Stimulated activated CD8-positive, alpha-beta memory T cell treated with anti-CD3 and anti-CD28 coated beads, Interleukin-2, amount 100 ng/mL, for 1 hour (primary cell): ENCODE measurements around the gene ETNK2.

Source experiments
- DNase-seq, 2 donors: peaks; one replicate each; pipeline ENCODE4 v3.0.0-alpha.2; 2020; ENCODE audit warnings: low read depth in 2 of 2

Gene ETNK2

GRCh38 chr1:204147406-204148383 lies 4.1 kb downstream of the ETNK2 start:
- no peak for DNase-seq

- no peak for DNase-seq
Observed at GRCh38 chr1:204146965-204147364, 4.9 kb downstream of the ETNK2 start.

GRCh38 chr1:204146309-204146708 lies 5.5 kb downstream of the ETNK2 start:
- DNase-seq: no peak

DNA sequence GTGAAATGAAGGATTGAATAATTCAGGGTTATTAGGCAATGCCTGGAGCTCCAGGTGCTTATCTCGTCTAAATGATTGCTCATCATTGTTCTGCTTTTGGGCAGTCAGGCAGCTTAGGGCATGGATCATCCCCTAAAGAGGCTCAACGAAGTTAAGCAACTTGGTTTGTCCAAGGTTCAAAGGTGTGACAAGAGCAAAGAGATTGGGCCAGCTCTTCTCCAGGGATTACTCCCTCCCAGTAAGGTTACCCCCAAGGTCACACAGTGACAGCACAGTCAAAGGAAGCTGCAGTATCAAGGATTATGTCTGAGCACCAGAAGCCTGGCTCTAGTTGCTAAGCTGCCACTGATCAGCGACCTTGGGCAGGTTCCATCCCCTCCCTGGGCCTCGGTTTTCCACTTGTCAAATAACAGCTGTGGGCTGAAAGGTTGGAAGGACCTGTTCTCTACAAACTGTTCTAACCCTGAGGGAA lies 6.8 kb downstream of the ETNK2 start:
- no peak for DNase-seq

- no peak for DNase-seq
Observed at GRCh38 chr1:204143276-204144041, 8.4 kb downstream of the ETNK2 start.

- no peak for DNase-seq
Observed at GRCh38 chr1:204142032-204142974, 9.5 kb downstream of the ETNK2 start.

DNA sequence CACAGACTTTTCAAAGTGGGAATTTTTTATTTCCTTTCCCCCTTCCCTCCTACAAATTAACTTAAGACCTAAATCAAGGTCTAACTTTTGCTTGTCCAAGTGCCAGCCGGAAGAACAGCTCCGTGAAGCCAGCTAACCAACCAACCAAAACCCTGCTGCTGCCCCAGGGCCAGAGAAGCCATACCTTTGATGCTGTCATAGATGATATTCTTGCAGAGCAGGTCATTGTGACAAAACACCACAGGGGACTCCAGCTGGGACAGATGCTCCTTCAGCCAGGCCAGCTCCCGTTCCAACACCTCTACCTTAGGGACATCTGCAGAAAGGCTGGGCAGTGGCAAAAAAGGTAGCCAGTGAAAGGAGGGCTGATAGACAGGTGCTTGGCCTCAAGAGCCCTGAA lies 10.7 kb downstream of the ETNK2 start:
- DNase-seq: no peak

- DNase-seq: no peak
Observed at GRCh38 chr1:204139952-204140351, 11.9 kb downstream of the ETNK2 start.

- DNase-seq: no peak
Observed at GRCh38 chr1:204139088-204139487, 12.8 kb downstream of the ETNK2 start.

DNA sequence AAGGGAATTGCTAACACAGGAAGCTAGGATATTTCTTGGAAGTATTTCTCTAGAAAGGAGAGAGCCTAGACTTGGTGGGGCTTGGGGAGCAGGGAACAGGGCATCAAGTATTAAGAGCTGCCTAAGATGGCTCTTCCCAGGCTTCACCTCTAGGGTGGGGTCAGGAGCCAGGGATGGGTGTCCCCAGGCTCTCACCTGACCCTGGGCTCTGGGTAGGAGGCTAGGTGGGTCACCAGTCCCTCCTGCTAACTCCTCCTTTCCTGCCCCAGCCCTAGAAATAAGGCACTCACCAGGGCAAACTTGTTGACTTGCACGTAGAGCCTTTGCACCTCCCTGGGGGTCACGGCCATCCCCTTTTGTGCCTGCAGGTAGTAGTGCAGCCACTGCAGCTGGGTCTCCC lies 15.0 kb downstream of the ETNK2 start:
- DNase-seq: no peak

- no peak for DNase-seq
Observed at GRCh38 chr1:204134103-204134502, 17.7 kb downstream of the ETNK2 start.

GRCh38 chr1:204132718-204133117 lies 19.1 kb downstream of the ETNK2 start:
- DNase-seq: no peak

DNA sequence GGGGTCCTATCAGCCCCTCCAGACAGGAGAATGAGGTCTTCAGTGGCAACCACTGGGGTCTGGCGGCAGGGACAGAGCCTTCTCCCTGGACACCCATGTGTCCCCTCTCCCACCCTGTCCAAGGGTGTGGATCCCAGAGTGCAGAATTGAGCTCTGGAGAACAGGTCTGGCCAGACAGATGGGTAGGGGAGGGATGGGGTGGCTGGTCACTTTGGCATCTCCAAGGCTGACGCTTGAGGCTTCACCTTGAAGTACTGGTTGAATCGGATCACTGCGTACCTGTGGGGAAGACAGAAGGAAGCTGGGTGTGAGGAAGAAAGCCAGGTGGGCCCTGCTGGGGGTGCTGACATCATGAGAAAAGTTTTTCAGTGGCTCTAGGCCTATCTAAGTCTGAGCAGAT lies 19.9 kb downstream of the ETNK2 start:
- DNase-seq: no peak

DNA sequence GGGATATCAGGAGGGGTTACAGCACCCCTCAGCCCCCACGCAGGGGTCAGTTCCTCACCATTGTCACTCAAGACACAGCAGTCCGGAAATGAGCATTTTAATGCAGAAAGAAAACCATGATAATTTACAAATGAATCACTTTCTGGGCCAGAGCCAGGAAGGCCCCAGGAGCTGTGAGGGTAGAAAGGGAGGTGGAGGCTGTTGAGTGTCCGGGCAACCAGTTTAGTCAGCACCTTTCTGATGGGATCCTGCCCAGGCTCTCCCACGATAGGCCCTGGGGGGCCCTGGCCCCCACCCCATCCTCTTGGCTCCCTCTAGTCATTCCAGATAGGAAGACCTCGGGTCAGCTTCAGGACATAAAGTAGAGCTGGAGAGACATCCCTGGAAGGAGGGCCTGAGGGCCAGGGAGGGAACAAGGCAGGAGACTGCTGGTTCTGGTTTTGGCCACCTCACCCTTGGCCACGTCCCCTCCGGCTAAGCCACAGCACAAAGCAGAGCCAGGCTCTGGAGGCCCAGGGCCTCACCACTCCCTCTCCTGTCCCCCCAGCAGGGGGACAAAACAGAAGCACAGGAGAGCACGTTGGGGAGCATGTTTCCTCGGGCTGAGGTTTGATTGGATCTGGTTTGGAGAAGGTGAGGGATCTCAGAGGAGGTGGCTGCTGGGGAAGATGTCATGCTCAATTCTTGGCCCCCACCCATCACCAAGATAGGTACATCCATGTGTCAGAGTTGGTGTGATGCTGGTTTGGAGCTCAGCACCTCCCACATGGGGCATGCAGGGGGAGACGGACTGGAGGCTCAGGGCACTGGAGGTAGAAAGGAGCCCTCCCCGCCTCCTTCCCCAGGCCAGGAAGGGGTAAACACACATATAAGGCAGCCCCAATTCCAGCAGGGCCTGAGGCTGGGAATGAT lies 20.6 kb downstream of the ETNK2 start:
- no peak for DNase-seq

GRCh38 chr1:204130178-204130577 lies 21.7 kb downstream of the ETNK2 start:
- no peak for DNase-seq

DNA sequence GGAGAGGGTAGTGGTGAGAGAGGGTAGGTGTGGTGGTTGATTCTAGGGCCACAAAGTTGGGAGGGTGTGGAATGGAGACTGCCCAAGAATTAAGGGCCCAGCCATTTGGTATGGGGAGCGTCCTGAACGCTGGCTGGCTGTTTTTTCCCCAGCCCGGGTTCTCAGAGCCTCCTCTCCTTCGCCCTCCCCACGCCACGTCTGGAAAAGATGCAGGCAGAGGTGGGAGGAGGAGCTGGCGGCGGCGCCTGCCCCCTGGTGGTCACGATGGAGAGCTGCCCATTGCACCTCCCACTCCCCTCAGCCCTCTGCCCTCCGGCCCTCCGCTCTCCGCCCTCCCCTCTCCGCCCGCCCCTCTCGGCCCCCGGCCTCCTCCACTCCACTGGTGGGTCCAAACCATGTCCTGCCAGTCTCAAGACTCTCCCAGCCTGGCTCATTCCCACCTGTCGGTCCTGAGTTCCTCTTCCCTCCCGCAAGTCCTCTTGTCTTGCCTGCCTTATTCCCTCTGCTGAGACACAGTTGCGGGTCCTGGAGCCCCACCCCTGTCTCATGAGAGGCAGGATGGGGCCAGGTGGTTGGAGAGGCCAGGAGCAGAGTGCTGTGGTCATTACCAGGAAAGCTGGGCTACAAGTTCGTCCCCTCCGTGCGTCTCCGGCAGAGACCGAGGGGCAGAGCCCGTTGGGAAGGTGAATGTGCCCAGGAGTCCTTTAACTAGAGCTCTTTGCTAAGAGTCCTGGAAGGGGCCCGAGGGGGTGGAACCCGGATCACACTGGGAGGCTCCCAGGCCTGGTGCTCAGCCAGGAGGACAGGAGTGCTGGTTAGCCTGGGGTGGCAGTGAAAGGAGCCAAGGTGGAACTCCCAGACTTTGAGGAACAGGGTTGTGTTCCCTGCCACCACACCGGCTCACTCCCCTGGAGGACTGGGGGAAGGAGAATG lies 22.6 kb downstream of the ETNK2 start:
- peak; percentile 22 to 43 for DNase-seq

DNA sequence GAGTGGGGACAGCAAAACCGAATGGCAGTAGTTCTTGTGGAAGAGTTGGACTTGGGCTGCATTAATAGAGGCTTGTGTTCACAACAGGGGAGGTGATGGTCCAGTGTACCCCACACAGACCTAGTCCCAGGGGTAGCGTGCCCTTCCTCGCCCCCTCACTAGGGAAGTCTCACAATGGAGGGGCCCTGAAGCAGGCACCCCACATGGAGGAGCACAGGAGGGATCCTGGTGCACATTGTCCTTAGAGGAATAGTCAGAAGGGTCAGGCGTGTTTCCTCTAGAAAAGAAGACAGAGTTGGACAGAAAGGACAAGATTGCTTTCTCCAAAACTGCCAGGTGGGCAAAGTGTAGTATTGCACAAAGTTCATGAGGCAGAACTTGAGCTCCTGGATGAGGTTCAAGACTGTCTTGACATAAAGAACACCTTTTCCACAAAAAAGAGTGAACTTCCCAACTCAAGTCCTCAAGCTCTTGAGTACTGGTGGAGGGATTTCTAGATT lies 23.3 kb downstream of the ETNK2 start:
- DNase-seq: no peak

DNA sequence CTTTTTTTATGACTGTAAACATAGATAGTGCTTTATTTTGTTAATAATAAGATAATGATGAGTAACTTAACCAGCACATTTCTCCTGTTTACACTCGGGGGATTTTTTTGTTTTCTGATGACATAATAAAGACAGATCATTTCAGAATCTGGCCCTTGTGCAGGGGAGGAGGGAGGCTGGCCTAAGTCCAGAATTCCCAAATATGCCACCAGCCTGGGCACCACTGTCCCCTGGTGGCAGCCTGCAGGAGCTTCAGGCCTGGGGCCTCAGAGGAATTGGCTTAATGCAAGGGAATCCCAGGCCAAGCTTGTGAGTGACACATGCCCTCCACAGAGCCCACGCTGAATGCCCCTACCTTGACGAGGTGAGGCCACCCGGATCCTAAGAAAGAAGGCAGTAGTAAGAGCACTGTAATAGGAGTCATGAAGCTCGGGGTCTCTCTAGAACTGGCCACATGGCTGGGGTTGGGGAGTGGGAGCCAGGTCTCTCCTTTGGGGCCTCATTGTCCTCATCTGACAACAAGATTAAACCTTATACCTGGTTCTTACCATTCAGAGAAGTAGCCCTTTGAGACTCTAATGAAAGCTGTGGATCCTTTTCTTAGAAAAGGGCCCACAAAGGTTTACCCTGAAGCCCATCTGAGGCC lies 24.1 kb downstream of the ETNK2 start:
- no peak for DNase-seq

DNA sequence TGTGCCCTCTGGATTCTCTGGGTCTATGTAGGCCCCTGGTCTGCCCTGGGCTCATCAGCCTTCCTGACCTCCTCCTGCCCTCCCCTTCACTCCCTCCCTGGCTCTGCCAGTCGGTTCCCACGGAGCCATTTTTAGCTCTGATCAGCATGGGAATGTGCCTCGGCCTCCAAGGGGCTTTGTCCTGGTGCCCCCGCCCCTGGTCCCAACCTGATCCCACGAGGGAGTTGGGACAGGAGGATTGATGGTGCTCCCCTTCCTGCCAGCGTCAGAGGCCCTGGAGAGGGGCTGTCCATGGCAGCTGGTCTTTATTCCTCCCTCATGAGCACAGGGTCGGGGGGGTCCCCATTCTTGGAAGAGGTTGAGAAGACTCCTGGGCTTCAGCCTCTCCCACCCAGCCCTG lies 24.9 kb downstream of the ETNK2 start:
- DNase-seq: no peak
